ENCODE results near the gene KIRREL1. TPM values are rescaled to one million over a fixed set of nuclear protein-coding genes. Genes with fewer than 3 reads are reported as not detected.

Gene KIRREL1
- total RNA-seq, 1 donor from 2014 or later: 66.8 TPM

DNA sequence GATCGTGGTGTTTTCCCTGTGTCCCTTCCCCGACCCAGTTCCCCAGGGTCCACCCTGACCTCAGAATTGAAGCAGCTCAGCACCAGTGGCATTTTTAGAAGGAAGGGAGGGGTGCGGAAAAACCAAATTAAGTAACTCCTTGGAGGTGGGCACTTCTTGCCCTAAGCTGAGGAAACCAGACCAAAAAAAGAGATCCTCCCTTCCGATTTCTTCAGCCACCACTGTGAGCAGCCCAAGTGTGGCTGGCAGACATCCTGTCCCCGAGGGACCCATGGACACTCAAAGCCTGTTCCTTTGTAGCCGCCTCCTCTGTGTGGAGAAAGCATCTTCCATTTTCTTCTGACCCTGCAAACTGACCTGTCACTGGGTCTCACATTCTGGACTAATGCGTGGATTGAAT lies 31.3 kb downstream of the KIRREL1 start:
- Mint-ChIP-seq H3K4me3 (ENCODE audit: unreplicated experiment) (no peak overlapping the region), H3K36me3 (ENCODE audit: low read depth, unreplicated experiment) (peaks cover 10% of the 10 kb centered on the region), H3K9me3 (ENCODE audit: unreplicated experiment) (no peaks in the 10 kb centered on the region), H3K4me1 (ENCODE audit: unreplicated experiment) (peaks cover 63% of the 10 kb centered on the region), H3K27ac (ENCODE audit: unreplicated experiment) (peak overlapping the region; percentile 92), H3K27me3 (ENCODE audit: unreplicated experiment) (peaks cover 7% of the 10 kb centered on the region)
- no peak for DNase-seq (ENCODE audit: low spot score)
- TF ChIP-seq, protein P1, sequence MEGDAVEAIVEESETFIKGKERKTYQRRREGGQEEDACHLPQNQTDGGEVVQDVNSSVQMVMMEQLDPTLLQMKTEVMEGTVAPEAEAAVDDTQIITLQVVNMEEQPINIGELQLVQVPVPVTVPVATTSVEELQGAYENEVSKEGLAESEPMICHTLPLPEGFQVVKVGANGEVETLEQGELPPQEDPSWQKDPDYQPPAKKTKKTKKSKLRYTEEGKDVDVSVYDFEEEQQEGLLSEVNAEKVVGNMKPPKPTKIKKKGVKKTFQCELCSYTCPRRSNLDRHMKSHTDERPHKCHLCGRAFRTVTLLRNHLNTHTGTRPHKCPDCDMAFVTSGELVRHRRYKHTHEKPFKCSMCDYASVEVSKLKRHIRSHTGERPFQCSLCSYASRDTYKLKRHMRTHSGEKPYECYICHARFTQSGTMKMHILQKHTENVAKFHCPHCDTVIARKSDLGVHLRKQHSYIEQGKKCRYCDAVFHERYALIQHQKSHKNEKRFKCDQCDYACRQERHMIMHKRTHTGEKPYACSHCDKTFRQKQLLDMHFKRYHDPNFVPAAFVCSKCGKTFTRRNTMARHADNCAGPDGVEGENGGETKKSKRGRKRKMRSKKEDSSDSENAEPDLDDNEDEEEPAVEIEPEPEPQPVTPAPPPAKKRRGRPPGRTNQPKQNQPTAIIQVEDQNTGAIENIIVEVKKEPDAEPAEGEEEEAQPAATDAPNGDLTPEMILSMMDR (IDR thresholded peaks at IDR 0.05; ENCODE audit: unreplicated experiment): no peak

DNA sequence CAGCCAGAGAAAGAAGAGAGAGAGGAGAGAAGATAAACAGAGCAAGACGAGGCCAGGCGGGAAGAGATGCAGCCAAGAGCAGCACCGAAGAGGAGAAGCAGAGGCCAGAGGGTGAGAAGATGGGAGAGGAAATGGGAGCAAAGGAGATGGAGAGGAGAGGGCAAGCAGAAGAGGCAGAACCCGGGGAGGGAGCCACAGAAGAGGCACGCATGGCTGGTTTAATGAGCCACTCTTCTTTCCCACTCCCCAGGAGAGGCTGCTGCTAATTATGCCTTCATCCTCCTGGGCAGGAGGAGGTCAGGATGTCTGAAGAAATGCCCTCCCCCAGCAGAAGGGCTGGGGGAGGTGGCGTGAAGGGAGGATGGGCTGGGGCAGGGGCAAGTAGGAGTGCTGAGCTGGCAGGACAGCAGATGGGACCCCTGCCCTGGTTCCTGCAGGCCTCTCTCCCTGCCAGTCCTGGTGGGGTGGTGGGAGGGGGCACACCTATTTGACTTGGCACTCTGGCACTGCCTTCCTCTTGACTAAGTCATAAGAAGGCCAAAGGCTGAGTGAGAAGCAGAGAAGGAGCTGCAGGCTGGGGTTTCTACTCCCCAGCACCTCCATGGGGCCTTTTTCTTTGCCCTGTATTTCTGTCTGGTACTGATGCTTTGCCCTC lies 32.3 kb downstream of the KIRREL1 start:
- H3K27ac Mint-ChIP-seq (ENCODE audit: unreplicated experiment): peak overlapping the region; percentile 92
- peaks cover 55% of the 10 kb centered on the region for H3K4me1 Mint-ChIP-seq (ENCODE audit: unreplicated experiment)
- H3K9me3 Mint-ChIP-seq (ENCODE audit: unreplicated experiment): no peaks in the 10 kb centered on the region
- peaks cover 7% of the 10 kb centered on the region for H3K27me3 Mint-ChIP-seq (ENCODE audit: unreplicated experiment)
- DNase-seq (ENCODE audit: low spot score): no peak
- H3K4me3 Mint-ChIP-seq (ENCODE audit: unreplicated experiment): peak overlapping the region; percentile 61
- TF ChIP-seq, protein P1 (IDR thresholded peaks at IDR 0.05; ENCODE audit: unreplicated experiment): no peak
- peaks cover 10% of the 10 kb centered on the region for H3K36me3 Mint-ChIP-seq (ENCODE audit: low read depth, unreplicated experiment)

DNA sequence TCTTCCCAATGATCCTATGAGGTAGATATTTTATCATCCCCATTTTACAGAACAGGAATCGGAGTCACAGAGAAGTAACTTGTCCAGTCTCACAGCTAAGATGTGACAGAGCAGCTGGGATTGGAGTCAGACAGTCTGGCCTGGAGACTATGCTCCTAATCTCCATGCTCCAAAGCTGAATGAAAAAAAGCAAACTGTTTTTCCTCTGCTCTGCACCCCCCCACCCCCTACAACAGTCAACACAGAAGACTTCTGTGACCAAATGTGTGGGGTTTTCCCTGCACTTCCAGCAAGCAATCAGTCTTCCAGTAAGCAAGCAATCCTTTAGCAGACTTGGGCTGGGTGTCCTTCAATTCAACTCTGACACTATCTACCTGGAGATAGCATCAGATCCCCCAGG lies 33.2 kb downstream of the KIRREL1 start:
- no peak overlapping the region for H3K4me3 Mint-ChIP-seq (ENCODE audit: unreplicated experiment)
- no peak overlapping the region for H3K27ac Mint-ChIP-seq (ENCODE audit: unreplicated experiment)
- peaks cover 7% of the 10 kb centered on the region for H3K27me3 Mint-ChIP-seq (ENCODE audit: unreplicated experiment)
- no peaks in the 10 kb centered on the region for H3K9me3 Mint-ChIP-seq (ENCODE audit: unreplicated experiment)
- TF ChIP-seq, protein P1 (IDR thresholded peaks at IDR 0.05; ENCODE audit: unreplicated experiment): no peak
- peaks cover 55% of the 10 kb centered on the region for H3K4me1 Mint-ChIP-seq (ENCODE audit: unreplicated experiment)
- peaks cover 10% of the 10 kb centered on the region for H3K36me3 Mint-ChIP-seq (ENCODE audit: low read depth, unreplicated experiment)
- no peak for DNase-seq (ENCODE audit: low spot score)

DNA sequence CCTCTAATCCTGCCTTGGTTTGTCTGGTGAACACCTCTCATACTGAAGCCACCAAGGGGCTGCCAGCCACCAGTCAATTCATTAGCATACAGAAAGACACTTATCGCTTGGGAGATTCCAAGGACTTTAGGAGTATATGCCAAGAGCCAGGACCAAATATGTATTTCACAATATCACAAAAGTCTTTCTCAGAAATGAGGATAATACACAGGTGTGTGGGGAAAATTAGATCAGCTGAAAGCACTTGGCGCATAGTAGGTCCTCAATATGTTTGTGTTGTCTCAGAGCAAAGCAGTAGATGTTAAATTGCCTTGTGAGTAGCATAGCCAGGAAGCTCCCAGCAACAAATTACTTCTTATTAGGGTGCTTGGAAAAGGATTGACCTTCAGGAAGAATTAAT lies 34.1 kb downstream of the KIRREL1 start:
- H3K27me3 Mint-ChIP-seq (ENCODE audit: unreplicated experiment): peaks cover 11% of the 10 kb centered on the region
- peaks cover 55% of the 10 kb centered on the region for H3K4me1 Mint-ChIP-seq (ENCODE audit: unreplicated experiment)
- no peak overlapping the region for H3K27ac Mint-ChIP-seq (ENCODE audit: unreplicated experiment)
- no peaks in the 10 kb centered on the region for H3K9me3 Mint-ChIP-seq (ENCODE audit: unreplicated experiment)
- TF ChIP-seq, protein P1 (IDR thresholded peaks at IDR 0.05; ENCODE audit: unreplicated experiment): no peak
- H3K36me3 Mint-ChIP-seq (ENCODE audit: low read depth, unreplicated experiment): peaks cover 14% of the 10 kb centered on the region
- no peak overlapping the region for H3K4me3 Mint-ChIP-seq (ENCODE audit: unreplicated experiment)
- no peak for DNase-seq (ENCODE audit: low spot score)

DNA sequence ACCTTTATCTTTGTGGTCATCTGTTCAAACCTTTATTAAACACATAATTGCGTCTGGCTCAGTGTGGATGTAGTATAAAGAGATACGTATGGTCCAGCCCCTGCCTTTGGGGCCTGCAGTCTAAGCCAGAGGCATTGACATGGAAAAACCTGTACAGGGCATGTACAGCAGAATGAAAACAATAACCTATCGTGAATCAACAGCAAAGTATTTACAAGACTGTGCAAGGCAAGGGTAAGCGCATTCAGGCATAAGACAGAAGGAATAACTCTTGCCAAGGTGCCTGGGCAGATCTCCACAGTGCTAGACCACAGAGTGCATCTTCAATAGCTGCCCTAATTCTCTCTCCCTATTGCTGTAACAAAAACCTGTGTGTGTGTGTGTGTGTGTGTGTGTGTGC lies 35.5 kb downstream of the KIRREL1 start:
- H3K27ac Mint-ChIP-seq (ENCODE audit: unreplicated experiment): no peak overlapping the region
- H3K27me3 Mint-ChIP-seq (ENCODE audit: unreplicated experiment): peaks cover 12% of the 10 kb centered on the region
- H3K36me3 Mint-ChIP-seq (ENCODE audit: low read depth, unreplicated experiment): peaks cover 14% of the 10 kb centered on the region
- no peaks in the 10 kb centered on the region for H3K9me3 Mint-ChIP-seq (ENCODE audit: unreplicated experiment)
- TF ChIP-seq, protein P1 (IDR thresholded peaks at IDR 0.05; ENCODE audit: unreplicated experiment): no peak
- no peak overlapping the region for H3K4me3 Mint-ChIP-seq (ENCODE audit: unreplicated experiment)
- no peak for DNase-seq (ENCODE audit: low spot score)
- peaks cover 50% of the 10 kb centered on the region for H3K4me1 Mint-ChIP-seq (ENCODE audit: unreplicated experiment)
